ENCODE measurements around the gene RABEP2.
"Not testable (repeated sequence)": the region's sequence is repeated elsewhere in the genome, so short reads cannot be mapped to it uniquely, and the experiment has no call there.

The RABEP2 gene

GRCh38 chr16:28932339-28933141 lies 7.5 kb upstream of the RABEP2 start:
- DNase-seq (ENCODE audit: low spot score): no peak

- DNase-seq (ENCODE audit: low spot score): no peak
These were observed 6.8 kb upstream of the RABEP2 start, which contains the start of gene CD19 for GRCh38 chr16:28931801-28932225. Gene CD19 (plus strand): TSS chr16:28931971. CDS start chr16:28932001, 30 bp downstream.

DNA sequence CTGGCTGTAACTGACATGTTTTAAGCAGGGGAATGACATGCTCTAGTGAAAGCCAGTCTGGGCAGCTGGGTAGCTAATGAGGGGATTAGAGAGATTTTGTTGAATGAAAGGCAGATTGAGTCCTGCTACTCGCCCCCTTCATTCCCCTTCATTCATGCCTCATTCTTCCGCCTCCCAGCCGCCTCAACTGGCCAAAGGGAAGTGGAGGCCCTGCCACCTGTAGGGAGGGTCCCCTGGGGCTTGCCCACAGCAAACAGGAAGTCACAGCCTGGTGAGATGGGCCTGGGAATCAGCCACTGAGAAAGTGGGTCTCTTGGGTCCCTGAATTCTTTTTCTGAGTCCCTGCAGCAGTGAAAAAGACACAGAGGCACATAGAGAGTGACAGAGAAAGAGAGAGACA lies 5.6 kb upstream of the RABEP2 start:
- no peak for DNase-seq (ENCODE audit: low spot score)

GRCh38 chr16:28930203-28930602 lies 5.2 kb upstream of the RABEP2 start:
- no peak for DNase-seq (ENCODE audit: low spot score)

DNA sequence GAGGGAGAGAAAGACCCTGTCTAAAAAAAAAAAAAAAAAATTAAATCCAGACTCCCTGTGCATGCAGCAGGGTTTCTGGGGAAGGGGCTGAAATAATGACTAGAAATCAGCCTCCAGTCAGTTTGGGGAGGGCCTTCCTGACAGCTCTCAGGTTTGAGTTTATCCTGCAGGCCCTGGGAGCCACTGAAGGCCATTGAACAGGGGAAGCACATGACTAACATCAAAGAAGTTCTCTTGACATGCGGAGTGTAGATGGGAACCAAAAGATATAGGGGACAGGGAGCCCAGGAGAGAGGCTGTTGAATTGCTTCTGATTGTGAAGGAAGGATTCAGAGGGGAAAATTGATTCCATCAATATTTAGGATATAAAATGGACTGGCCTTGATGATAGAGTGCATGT lies 2.8 kb upstream of the RABEP2 start:
- no peak for DNase-seq (ENCODE audit: low spot score)

DNA sequence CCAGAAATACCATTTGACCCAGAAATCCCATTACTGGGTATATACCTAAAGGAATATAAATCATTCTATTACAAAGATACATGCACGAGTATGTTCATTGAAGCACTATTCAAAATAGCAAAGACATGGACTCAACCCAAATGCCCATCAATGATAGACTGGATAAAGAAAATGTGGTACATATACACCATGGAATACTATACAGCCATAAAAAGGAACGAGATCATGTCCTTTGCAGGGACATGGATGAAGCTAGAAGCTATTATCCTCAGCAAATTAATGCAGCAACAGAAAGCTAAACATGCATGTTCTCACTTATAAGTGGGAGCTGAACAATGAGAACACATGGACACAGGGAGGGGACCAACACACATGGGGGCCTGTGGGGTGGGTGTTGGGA lies 1.2 kb upstream of the RABEP2 start:
- not testable (repeated sequence) for DNase-seq (ENCODE audit: low spot score)

DNA sequence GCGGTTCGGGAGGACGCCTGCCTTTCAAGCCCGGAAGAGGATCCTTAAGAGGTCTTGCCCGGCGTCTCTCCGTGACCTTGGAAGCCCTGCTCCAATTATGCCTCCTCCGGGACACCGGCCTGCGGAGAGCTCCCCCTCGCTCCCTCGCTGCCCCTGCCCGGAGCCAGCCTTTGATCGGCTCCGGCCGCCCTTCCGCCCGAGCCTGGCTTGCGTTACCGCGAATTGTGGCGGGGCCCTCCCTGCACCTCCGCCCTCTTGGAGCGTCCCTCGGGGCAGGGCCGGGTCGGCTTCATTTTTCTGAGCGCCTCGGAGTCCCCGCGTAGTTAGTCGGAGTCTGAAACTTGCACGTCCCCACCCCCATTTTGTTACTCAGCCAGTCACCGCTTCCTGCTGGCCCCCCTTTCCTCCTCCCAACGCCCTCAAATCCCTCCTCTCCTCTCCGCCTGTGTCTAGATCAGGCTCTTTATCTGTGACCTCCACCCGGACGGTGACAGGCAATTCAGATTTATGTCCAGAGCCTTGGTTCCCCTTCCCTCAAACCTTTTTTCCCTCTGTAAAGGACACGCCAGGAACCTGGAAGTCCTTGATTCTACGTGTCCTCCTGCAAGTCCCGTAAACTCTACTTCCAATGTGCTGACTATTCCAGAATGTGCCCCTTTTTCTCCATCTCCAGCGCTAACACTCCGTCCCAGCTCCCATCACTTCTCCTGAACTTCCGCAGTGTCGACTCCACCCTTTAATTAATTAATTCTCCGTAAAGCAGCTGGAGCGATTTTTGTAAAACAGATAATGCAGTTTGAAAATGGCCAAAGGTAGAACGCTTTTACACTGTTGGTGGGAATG lies 569 bp upstream of the RABEP2 start:
- peak; percentile 47 for DNase-seq (ENCODE audit: low spot score)

- no peak for DNase-seq (ENCODE audit: low spot score)
These were observed 658 bp downstream of the RABEP2 start for GRCh38 chr16:28924399-28924761.

GRCh38 chr16:28923652-28924398 lies 1.2 kb downstream of the RABEP2 start:
- DNase-seq (ENCODE audit: low spot score): no peak

DNA sequence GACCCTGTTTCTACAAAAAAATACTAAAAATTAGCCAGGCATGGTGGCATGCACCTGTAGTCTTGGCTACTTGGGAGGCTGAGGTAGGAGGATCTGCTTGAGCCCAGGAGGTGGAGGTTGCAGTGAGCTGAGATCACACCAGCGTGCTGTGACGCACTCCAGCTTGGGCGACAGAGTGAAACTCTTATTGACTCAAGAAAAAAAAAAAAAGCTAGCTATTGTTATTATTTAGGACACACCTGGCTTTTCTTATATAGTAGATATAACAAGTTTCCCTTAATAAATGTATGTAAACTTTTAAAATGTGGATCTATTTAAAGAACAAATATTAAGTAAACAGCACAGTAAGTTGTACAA lies 1.8 kb downstream of the RABEP2 start:
- no peak for DNase-seq (ENCODE audit: low spot score)

DNA sequence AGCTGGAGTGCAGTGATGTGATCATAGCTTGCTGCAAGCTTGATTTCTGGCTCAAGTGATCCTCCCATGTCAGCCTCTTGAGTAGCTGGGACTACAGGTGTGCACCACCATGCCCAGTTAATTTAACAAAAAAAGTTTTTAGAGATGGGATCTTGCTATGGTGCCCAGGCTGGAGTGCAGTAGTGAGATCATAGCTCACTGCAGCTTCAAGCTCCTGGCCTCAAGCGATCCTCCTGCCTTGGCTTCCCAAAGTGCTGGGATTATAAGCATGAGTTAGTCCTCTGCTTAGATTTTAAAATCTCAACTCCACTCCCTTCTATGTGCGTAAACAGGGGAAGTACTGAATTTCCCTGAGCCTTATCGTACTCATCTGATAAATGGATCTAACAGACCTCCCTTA lies 6.3 kb downstream of the RABEP2 start:
- DNase-seq (ENCODE audit: low spot score): no peak

GRCh38 chr16:28917095-28917494 lies 7.9 kb downstream of the RABEP2 start:
- DNase-seq (ENCODE audit: low spot score): no peak

- no peak for DNase-seq (ENCODE audit: low spot score)
These were observed 9.9 kb downstream of the RABEP2 start for GRCh38 chr16:28915181-28915580.

DNA sequence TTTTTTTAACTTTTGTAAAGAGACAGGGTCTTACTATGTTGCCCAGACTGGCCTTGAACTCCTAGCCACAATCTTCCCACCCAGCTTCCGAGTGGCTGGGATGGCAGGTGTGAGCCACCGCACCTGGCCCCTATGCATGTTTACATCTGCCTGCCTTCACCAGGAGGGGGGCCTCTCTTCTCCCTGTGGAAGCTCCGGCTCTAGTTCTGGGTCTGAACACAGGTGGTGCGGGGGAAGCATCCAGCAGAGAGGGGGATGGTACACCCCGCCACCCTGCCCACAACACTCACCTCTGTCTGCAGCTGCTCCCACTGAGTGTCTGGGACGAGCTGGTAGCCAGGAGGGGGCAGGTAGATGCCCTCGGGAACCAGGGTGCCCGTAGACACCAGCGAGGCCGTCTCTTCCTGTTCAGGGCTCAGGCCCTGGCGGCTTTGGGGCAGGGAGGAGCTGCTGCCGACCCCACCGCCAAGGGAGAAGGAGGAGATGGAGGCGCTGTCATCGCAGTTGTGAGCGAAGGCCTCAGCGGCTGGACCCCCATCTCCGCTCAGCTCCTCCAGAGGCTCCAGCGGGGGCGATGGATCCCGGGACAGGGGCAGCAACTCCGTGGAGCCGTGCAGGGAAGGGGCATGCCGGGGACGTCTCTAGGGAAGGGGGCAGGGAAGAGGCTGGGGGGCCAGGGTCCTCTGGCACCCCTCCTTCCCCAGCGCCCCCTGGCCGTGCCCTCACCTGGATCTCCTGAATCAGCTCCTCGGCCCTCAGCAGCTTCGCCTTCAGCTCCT lies 10.9 kb downstream of the RABEP2 start:
- no peak for DNase-seq (ENCODE audit: low spot score)

GRCh38 chr16:28912558-28912957 lies 12.5 kb downstream of the RABEP2 start:
- no peak for DNase-seq (ENCODE audit: low spot score)

GRCh38 chr16:28910086-28911031 lies 14.7 kb downstream of the RABEP2 start:
- DNase-seq (ENCODE audit: low spot score): no peak

GRCh38 chr16:28905800-28906372 lies 19.2 kb downstream of the RABEP2 start:
- no peak for DNase-seq (ENCODE audit: low spot score)

DNA sequence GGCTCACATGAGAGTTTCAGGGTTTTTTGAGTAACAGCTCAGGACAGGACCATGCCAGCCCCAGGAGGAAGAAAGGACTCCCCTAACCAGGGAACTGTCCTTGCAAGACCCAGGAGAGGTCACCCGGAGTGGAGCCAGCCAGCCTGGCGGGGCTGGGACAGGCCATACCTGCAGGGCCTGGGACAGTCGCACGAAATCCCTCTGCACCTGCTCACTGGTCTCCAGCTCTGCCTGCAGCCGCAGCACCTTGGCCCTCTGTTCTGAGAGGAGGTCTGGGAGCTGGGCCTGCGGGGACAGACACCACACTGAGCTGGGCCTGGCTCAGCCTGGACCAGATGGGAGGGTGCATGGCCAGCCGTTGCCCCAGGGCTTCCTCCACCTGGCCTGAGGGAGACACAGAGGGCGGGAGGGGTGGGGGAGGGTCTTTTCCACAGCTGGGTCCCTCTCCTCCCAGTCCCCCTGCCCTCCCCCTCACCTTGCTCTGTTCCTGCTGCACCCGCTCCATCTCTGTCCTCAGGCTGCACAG lies 19.7 kb downstream of the RABEP2 start:
- no peak for DNase-seq (ENCODE audit: low spot score)

DNA sequence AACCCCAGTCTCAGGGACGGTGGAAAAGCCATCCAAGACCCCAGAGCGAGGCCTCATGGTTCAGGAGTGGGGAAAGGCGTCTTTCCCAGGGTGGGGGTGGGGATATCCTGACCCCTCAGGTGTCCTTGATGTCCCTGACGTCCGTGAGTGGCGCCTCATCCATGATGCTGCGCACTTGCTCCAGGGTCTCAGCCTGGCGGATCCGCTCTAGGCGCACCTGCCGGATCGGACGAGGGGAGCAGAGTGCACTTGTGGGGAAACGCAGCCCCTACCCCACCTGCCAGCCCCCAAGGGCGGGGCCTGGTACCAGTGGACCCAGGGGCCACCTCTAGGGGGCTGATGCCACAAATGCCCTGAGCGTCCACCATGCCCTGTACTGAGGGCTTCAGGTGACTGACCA lies 20.2 kb downstream of the RABEP2 start:
- DNase-seq (ENCODE audit: low spot score): no peak

DNA sequence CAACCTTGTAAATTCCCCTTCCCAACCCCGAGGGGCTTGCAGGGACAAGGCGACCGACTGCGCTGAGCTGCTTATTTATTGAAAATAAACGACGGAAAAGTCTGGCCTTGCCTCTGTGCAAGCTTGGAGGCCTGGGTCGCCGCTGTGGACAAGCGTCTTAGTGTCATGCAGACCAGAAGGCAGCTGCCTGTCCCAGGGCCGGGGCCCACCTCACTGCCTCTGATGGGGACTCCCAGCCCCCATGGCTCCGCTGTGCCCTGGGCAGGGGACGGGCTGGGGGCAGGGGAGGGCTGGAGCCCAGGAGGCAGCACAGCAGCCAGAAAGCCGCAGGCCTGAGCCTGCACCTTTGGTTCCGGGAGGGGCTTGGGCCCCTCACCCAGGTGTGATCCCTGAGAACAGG lies 20.7 kb downstream of the RABEP2 start:
- DNase-seq (ENCODE audit: low spot score): no peak

Data from hematopoietic multipotent progenitor cell treated with erythropoietin and hydrocortisone succinate and interleukin-3 and kit ligand, for 15 days (in vitro differentiated cells).